ENCODE data around the gene HYKK. TPM values are rescaled to one million over a fixed set of nuclear protein-coding genes. Genes with fewer than 3 reads are reported as not detected.

The HYKK gene
- total and polyA plus RNA-seq, 2 of the 13 experiments (the other 11 are each of a cell fraction or from before 2014, with no cell fraction given), result 3.5 to 5.4 TPM

GRCh38 chr15:78477295-78477694 is 30.1 kb upstream of the HYKK start:
- 75% methylated on average over 5 of the region's 5 CpGs for WGBS (ENCODE audit: low lambda C conversion rate)
- in situ Hi-C loops (cut with HindIII; ENCODE audit: extremely low pct_ligation_motif_present, low pct_unique_long_range_greater_than_20kb), result no loop called here

GRCh38 chr15:78479650-78480049 is 27.7 kb upstream of the HYKK start:
- BruUV-seq (replicated peaks), result no TSS peak
- in situ Hi-C loops (cut with HindIII; ENCODE audit: extremely low pct_ligation_motif_present, low pct_unique_long_range_greater_than_20kb), result loop anchor here (10.0 kb wide), 1 partner anchor 175 kb away; no protein-coding TSS in a partner anchor
- 93% methylated on average over 3 of the region's 3 CpGs for WGBS (ENCODE audit: low lambda C conversion rate)
- TF ChIP-seq PATZ1 (CRISPR knock-in tag; IDR thresholded peaks at IDR 0.05), result no peak
- no peak for TF ChIP-seq ZNF761 (CRISPR knock-in tag; conservative IDR thresholded peaks at IDR 0.05)
- TF ChIP-seq ZNF749 (CRISPR knock-in tag; IDR thresholded peaks at IDR 0.05; ENCODE audit: borderline replicate concordance), result no peak
- TF ChIP-seq AKAP8 (CRISPR knock-in tag; IDR thresholded peaks at IDR 0.05), result no peak
- no peak for TF ChIP-seq POLR2G (IDR thresholded peaks at IDR 0.05; ENCODE audit: low read depth, low read length)
- TF ChIP-seq, protein P1, sequence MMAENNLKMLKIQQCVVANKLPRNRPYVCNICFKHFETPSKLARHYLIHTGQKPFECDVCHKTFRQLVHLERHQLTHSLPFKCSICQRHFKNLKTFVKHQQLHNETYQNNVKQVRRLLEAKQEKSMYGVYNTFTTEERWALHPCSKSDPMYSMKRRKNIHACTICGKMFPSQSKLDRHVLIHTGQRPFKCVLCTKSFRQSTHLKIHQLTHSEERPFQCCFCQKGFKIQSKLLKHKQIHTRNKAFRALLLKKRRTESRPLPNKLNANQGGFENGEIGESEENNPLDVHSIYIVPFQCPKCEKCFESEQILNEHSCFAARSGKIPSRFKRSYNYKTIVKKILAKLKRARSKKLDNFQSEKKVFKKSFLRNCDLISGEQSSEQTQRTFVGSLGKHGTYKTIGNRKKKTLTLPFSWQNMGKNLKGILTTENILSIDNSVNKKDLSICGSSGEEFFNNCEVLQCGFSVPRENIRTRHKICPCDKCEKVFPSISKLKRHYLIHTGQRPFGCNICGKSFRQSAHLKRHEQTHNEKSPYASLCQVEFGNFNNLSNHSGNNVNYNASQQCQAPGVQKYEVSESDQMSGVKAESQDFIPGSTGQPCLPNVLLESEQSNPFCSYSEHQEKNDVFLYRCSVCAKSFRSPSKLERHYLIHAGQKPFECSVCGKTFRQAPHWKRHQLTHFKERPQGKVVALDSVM (CRISPR knock-in tag; IDR thresholded peaks at IDR 0.05), result no peak
- no peak for TF ChIP-seq ZNF614 (CRISPR knock-in tag; IDR thresholded peaks at IDR 0.05; ENCODE audit: borderline replicate concordance)
- no peak for TF ChIP-seq RFX1 (IDR thresholded peaks at IDR 0.05)
- TF ChIP-seq ZNF598 (CRISPR knock-in tag; IDR thresholded peaks at IDR 0.05; ENCODE audit: borderline replicate concordance), result no peak
- TF ChIP-seq NONO (IDR thresholded peaks at IDR 0.05), result no peak
- TF ChIP-seq NONO (CRISPR knock-in tag; conservative IDR thresholded peaks at IDR 0.05), result no peak
- no peak for TF ChIP-seq KLF6 (CRISPR knock-in tag; IDR thresholded peaks at IDR 0.05)
- TF ChIP-seq GMEB1 (CRISPR knock-in tag; IDR thresholded peaks at IDR 0.05; ENCODE audit: borderline replicate concordance), result no peak

More at GRCh38 chr15:78477295-78477694, 30.1 kb upstream of the HYKK start:
- DNase-seq (ENCODE audit: low spot score) (no peak), ATAC-seq (no peak), FAIRE-seq (no peak)
- Histone ChIP-seq H3K79me2 (ENCODE audit: insufficient read depth, low read length) (no peaks in the 10 kb centered on the region), H3K27ac (ENCODE audit: extremely low read length, insufficient read depth, low read length) (no peak overlapping the region), H3K4me2 (ENCODE audit: low read depth, low read length) (no peak overlapping the region), H3K4me3 (replicated peaks in 1 of 3; ENCODE audit: insufficient read depth in 1 of 3, low read depth in 2 of 3, low read length in 3 of 3) (no peak overlapping the region), H2AFZ (ENCODE audit: low read length) (no peak overlapping the region), H3K4me1 (ENCODE audit: insufficient read depth, low read length) (no peaks in the 10 kb centered on the region), H3K27me3 (ENCODE audit: control insufficient read depth in 1 of 2, insufficient read depth in 2 of 2, low read length in 2 of 2) (no peaks in the 10 kb centered on the region), H4K20me1 (ENCODE audit: insufficient read depth, low read length) (no peaks in the 10 kb centered on the region), H3K9me3 (ENCODE audit: low read length) (no peaks in the 10 kb centered on the region), H3K36me3 (replicated peaks in 1 of 2; ENCODE audit: control insufficient read depth in 1 of 2, insufficient read depth in 2 of 2, low read length in 2 of 2) (peaks cover 9 to 48% of the 10 kb centered on the region in 2 experiments), H3K9ac (ENCODE audit: insufficient read depth, low read depth, low read length) (no peak overlapping the region)
- ChIA-PET POLR2A (no interaction called here), CTCF (ENCODE audit: low intra/inter-chr PET ratio, low total read pairs) (no interaction called here)
- no peak for TF ChIP-seq RBFOX2 (IDR thresholded peaks at IDR 0.05; ENCODE audit: low read depth, low read length)
- no peak for TF ChIP-seq PITX1 (CRISPR knock-in tag; IDR thresholded peaks at IDR 0.05)
- no peak for TF ChIP-seq HIVEP1 (CRISPR knock-in tag; IDR thresholded peaks at IDR 0.05)
- TF ChIP-seq ZNF44 (CRISPR knock-in tag; IDR thresholded peaks at IDR 0.05), result no peak
- intact Hi-C loops (cut with micrococcal nuclease; ENCODE audit: unreplicated experiment), result no loop called here
- no TSS peak for BruUV-seq (replicated peaks)

More at GRCh38 chr15:78479650-78480049, 27.7 kb upstream of the HYKK start:
- Histone ChIP-seq H3K9me3 (ENCODE audit: low read length) (no peaks in the 10 kb centered on the region), H3K4me3 (replicated peaks in 1 of 3; ENCODE audit: insufficient read depth in 1 of 3, low read depth in 2 of 3, low read length in 3 of 3) (no peak overlapping the region), H3K4me2 (ENCODE audit: low read depth, low read length) (no peak overlapping the region), H3K4me1 (ENCODE audit: insufficient read depth, low read length) (no peaks in the 10 kb centered on the region), H2AFZ (ENCODE audit: low read length) (no peak overlapping the region), H3K36me3 (replicated peaks in 1 of 2; ENCODE audit: control insufficient read depth in 1 of 2, insufficient read depth in 2 of 2, low read length in 2 of 2) (peaks cover 13 to 37% of the 10 kb centered on the region in 2 experiments), H3K79me2 (ENCODE audit: insufficient read depth, low read length) (no peaks in the 10 kb centered on the region), H4K20me1 (ENCODE audit: insufficient read depth, low read length) (no peaks in the 10 kb centered on the region), H3K27me3 (ENCODE audit: control insufficient read depth in 1 of 2, insufficient read depth in 2 of 2, low read length in 2 of 2) (no peaks in the 10 kb centered on the region), H3K9ac (ENCODE audit: insufficient read depth, low read depth, low read length) (no peak overlapping the region), H3K27ac (ENCODE audit: extremely low read length, insufficient read depth, low read length) (no peak overlapping the region)
- intact Hi-C loops (cut with micrococcal nuclease; ENCODE audit: unreplicated experiment), result no loop called here
- DNase-seq (ENCODE audit: low spot score), result no peak
- no peak for ATAC-seq
- ChIA-PET CTCF (ENCODE audit: low intra/inter-chr PET ratio, low total read pairs) (no interaction called here), POLR2A (interaction anchor here (0.7 kb wide), 1 partner anchor 11 kb away, joined by 3 read pairs; no protein-coding TSS in a partner anchor)
- FAIRE-seq, result no peak

All from HepG2 (cell line).